Kidney capillary endothelial cell (primary cell): ENCODE results near the gene ASB7.

ENCODE experiments used
- DNase-seq: peaks from one replicate; pipeline ENCODE4 v3.0.0-alpha.2; 2018; ENCODE audit warnings: low spot score

The ASB7 gene

GRCh38 chr15:100686021-100686724 is 83.8 kb downstream of the ASB7 start:
- DNase-seq, result no peak

- DNase-seq, result no peak
Measured at GRCh38 chr15:100686725-100687473, 84.5 kb downstream of the ASB7 start.

- no peak for DNase-seq
Measured at GRCh38 chr15:100687582-100688141, 85.3 kb downstream of the ASB7 start.

- no peak for DNase-seq
Measured at GRCh38 chr15:100688549-100689120, 86.2 kb downstream of the ASB7 start.

- DNase-seq, result no peak
Measured at GRCh38 chr15:100689131-100689899, 86.9 kb downstream of the ASB7 start.

- DNase-seq, result no peak
Measured at GRCh38 chr15:100690032-100690794, 87.8 kb downstream of the ASB7 start.

DNA sequence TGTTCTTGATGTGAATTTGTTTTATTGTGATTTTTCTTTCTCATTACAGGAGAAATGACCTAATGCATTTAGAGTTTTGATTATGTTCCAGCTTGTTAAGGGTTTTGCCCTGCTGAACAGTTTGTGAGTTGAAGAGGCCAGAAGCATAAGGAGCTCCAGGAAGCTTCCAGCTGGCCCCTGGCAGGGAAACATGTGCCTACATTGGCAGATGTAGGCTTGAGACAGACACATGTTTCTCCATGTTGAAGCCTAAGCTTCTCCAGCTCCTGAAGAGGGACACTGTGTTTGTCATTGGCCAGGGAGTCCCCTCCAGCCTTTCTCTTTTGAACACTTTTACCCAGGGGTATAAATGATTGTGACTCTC is 88.4 kb downstream of the ASB7 start:
- no peak for DNase-seq

GRCh38 chr15:100691321-100691720 is 88.9 kb downstream of the ASB7 start:
- no peak for DNase-seq

DNA sequence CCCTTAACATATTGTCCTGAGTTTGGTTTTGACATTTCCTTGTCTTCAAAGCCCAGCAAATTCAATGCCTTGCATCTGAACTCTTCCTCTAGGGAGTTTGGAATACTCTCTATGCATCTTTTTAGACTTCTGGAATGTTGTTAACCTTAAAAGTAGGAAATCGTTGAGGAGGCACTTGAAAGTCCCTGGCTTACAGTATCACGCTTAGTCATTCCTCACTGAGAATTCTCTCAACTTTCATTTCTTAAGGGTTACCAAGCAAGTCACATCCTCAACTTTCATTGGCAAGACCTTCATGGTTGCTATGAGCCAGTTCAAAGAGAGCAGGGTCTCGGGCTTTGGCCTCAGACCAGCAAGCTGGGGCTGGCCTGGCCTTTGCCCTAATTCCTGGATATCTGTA is 89.9 kb downstream of the ASB7 start:
- DNase-seq, result no peak

- DNase-seq, result no peak
Measured at GRCh38 chr15:100692671-100693070, 90.3 kb downstream of the ASB7 start.

- DNase-seq, result no peak
Measured at GRCh38 chr15:100693451-100693850, 91.1 kb downstream of the ASB7 start.

GRCh38 chr15:100694381-100695021 is 92.1 kb downstream of the ASB7 start:
- DNase-seq, result no peak

DNA sequence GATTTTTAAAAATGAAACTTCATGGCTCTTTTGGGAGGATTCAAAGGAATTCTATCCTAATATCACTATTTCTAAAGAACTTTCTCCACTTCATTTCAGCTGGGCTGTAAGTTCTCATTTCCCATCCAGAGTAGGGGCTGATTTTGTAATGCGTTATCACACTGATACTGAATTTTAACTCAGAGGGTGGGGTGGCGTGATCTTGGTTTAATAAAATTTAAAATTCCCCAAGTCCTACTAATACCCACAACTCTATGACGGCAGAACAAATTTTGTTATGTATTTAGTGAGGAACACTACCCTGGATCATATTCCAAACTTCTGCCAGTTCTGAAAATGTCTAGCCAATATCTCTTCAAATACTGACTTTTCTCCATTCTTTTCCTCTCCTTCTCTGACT is 92.7 kb downstream of the ASB7 start:
- no peak for DNase-seq

GRCh38 chr15:100696452-100696851 is 94.1 kb downstream of the ASB7 start:
- DNase-seq, result no peak
